HL-60/S4 treated with retinoic acid at 250 ng/mL for 4 days and 3 days (cell line): ENCODE results near the gene CHIA.

Source experiments
- in situ Hi-C: fragments of 300-500 bp; cut with MboI; formaldehyde crosslinking; loops from 2 replicates; pipeline ENCODE4 v1.7.0; 2022; ENCODE audit warnings: low sequenced_read_pairs

Gene CHIA

DNA sequence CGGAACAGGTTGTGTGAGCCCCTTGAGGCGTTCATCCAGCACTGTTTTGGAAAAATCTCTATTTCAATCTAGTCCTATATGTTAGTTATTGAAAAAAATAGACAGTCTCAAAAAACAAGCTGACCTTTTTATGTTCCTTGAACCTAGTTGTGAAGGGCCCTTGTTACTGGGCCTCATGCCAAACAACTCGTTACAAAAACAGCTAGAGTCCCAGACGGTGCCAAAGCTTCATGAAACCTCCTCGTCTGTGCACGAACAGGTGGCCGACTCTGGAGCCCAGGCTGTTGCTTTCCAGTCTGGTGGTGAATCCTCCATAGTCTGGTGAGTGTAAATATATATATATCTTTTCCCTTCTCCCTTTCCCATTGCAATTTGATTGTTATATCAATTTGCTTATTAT lies at the start of gene CHIA:
Gene CHIA, plus strand, starts transcription at position 222 of the 400 bp plus-strand sequence. CDS start 19,617 bp downstream, outside the sequence.
- in situ Hi-C loops = no loop called here

DNA sequence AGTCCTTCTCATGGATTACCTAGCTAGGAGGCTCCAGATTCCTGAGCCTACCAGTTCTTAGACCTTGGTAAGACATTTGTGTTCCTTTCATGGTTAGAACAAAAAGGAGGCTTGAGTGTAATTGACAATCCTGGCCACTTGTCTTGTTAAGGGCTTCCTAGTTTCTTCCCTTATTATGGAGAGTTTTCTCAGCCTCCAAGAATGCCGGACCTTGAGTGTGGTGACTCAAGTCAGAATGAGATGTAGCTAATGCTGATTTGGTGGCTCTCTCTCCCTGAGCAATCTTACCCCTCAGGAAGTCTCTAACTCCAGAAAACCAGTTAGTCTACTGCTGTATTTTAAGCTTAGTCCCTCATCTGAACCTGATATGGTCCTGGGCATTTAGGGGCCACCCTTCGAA lies 48.9 kb upstream of the CHIA start:
- in situ Hi-C loops = no loop called here

DNA sequence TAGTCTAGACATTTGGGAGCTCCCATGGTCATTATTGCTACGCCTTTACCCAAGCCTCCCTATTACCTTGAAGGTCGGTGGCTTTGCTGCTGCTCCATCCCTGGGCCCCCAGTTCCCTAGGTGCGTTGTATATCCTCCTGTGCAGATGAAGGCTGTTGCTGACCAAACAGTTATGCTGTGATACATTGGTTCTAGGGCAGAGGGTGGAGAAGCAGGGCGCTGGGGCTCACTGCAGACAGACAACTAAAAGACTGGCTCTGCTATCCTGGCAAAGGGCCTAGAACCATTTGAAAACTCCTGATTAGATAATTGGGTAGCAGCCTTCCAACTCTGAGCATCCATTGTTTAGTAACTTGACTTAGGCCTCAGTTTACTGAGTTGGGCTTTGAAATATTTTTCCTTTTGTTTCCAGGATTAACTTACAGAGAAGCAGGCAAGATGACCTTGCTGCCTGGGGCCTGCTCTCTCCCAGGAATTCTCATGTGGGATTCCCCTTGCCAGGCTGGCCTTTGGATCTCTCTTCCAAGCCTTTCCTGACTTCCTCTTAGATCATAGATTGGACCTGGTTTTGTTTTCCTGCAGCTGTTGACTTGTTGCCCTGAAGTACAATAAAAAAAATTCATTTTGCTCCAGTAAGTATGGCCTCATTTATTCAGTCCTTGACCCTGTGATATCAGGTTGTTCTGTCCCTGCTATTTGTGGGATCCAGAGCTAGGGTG lies 47.7 kb upstream of the CHIA start:
- in situ Hi-C loops = no loop called here

GRCh38 chr1:111247125-111247838 lies 43.4 kb upstream of the CHIA start:
- in situ Hi-C loops = no loop called here

DNA sequence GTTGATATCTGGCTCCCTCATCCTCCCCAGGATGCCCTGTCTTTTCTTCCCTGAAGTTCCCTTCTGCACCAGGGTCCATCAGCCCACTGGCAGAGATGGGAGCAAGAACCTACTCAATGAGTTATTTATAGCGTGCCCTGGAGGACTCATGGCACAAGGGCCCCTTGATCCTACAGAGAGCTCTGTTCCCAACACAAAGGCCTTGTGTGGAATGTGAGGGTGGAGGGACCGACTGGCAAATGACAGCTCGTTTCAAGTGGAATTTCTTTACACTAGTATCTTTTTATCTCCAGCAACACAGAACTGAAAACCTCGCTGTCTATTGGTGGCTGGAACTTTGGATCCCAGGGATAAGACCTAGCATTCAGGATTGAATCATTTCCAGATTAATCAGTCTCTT lies 40.7 kb upstream of the CHIA start:
- in situ Hi-C loops = no loop called here

DNA sequence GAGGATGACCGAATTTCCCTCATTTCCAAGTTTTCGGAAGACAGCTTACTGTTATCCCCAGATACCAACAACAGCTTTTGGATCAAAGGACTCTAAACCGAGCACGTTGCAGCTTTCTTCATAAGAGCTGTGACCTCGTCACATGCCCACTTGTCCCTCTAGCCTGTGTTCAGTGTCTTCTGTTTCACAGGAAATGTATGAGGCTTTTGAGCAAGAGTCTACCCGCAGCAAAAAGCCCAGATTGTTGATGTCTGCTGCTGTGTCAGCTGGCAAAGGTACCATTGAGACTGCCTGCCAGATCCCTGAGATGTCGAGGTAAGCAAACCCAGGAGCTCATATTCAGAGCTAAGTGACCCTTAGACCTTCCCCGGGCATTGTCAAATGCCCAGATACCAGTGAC lies 39.1 kb upstream of the CHIA start:
- in situ Hi-C loops = no loop called here

DNA sequence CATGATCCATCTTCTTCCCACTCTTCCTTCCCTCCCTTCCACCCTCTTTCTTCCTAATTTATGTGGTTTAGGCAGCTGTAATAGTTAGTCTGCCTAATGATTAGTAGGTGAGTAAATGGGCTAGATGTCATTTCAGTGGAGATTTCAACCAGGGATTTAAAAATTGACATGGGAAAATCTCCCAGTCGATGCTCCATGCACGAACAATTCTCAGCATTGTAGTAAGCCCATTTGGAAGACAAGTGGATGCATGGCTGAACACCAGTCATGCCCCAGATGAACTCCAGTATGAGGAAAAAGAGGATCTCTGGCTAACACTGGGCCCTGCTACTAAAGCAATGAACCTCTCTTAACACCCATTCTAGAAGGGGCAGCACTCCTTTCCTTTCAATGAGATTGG lies 37.9 kb upstream of the CHIA start:
- in situ Hi-C loops = no loop called here

GRCh38 chr1:111253876-111254275 lies 36.8 kb upstream of the CHIA start:
- in situ Hi-C loops = no loop called here

GRCh38 chr1:111256988-111257658 lies 33.5 kb upstream of the CHIA start:
- in situ Hi-C loops = no loop called here

GRCh38 chr1:111267801-111268508 lies 22.7 kb upstream of the CHIA start:
- in situ Hi-C loops = no loop called here

- in situ Hi-C loops = no loop called here
Measured at GRCh38 chr1:111269825-111270406, 20.7 kb upstream of the CHIA start.

DNA sequence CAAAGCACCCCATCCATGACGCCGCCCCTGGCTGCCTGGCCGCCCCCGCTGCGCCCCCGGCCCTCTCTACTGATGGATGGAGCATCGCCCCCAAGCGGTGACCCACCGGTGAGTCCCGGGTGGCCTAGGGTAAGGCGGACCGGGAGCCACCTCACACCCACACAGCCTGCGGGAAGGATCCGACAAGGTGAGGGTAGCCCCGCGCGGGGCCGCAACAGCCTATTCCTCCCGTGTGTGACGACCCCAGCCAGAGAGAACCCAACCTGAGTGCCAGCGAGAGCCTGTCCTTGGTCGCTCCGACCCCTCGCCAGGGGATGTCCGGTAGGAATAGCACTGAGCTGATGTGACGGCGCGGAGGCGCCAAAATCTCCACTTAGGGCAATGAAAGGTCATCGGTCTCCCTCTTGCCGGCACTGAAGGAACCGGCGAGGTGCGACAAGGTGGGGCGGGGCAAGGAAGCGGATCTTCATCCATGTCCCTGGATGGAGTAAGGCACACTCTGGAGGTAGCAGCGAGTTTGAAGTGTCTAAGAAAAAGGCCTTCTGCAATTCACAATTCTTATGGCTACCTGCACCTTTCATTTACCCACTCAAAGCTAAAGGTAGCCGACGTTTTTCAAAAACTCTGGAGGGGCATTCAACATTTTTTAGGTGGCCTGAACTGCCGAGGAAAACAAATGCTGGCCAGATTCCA lies 19.7 kb upstream of the CHIA start:
- in situ Hi-C loops = no loop called here

- in situ Hi-C loops = no loop called here
Measured at GRCh38 chr1:111271464-111271801, 19.2 kb upstream of the CHIA start.

DNA sequence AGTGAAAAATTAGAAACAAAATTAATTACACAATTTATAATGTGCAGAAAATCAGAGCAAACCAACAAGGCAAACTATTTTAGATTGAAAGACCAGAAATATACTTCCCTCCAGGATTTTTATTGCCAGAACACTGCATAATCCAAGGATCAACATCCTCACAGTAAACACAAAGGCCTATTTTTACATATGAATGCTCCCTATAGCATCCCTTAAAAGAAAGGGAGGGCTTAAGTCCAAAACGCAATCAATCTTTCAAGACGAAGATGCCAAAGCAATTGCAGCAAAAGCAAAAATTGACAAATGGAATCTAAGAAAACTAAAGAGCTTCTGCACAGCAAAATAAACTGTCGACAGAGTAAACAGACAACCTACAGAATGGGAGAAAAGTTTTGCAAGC lies 18.6 kb upstream of the CHIA start:
- in situ Hi-C loops = no loop called here

DNA sequence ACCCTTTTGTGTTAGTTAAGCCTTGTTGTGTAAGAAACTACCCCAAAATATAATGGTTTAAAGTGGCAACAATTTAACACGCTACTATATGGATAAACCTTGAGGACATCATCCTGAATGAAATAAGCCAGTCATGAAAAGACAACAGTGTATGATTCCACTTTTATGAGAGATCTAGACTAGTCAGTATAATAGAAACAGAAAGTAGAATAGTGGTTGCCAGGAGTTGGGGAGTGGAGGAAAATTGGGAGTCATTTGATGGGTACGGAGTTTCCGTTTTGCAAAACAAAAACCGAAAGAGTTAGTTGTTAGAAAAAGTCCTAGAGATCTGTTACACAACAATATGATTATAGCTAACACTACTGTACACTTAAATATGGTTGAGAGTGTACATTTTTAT lies 16.0 kb upstream of the CHIA start:
- in situ Hi-C loops = no loop called here

DNA sequence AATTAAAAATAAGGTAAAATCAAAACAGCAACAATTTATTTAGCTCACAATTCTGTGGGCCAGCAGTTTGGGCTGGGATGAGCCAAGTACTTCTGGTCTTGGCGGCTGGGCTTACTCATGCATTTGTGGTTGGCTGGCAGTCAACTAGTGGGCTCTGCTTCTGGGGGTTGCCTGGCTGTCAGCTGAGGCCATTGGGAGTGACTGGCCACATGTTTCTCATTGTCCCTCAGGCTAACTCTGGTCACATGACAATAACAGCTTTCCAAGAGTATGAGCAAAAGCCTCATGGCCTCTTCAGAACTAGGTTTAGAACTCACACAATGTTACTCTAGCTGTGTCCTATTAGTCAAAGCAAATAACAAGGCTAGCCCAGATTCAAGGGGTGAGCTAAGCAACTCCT lies 15.6 kb upstream of the CHIA start:
- in situ Hi-C loops = no loop called here

DNA sequence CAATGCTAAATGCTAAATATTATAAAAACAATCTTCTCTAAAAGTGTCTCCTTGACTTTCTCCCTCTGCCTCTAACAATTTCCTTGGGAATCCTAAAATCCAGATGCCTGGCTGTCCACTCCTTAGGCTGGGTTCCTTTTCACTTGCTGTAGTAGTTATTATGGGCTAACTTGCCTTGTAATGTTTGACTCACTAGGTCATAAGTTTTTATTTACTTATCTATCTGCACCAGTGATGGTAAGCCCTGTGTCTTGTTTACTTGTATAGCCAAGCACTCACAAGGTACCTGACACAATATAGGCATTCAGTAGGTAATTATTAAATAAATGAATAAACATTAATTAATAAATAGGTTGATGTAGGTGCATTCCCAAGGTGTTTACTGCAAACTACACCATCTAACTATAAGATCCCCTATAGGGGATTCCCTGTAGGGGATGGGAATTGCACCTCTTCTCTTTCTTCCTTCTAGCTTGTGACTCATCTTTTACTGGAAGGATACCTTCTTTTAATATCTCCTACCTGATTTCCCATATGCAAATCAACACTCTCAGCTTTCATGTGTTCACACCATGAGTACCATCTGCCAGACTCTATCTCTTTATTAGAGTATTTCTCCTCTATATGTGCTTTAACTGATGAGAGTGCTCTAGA lies 14.7 kb upstream of the CHIA start:
- in situ Hi-C loops = no loop called here

GRCh38 chr1:111279144-111279543 lies 11.5 kb upstream of the CHIA start:
- in situ Hi-C loops = no loop called here

DNA sequence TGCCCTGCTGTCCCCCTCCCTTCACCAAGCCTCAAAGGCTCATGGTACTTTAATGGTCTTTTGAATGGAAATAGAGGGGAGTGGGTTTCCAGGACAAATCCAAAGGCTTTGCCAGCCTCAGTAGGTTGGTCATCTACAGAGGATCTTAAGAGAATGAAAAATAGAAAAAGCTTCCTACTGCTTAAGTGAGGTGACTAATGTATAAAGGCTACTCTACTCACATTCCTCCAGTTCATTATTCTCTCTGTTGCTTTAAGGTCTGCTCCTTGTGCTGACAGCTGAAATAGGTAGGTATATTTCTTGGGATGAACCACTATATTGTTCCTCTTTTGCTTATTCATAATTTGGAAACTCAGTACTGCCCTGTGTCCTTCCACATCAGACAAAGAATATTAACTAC lies 10.4 kb upstream of the CHIA start:
- in situ Hi-C loops = no loop called here

DNA sequence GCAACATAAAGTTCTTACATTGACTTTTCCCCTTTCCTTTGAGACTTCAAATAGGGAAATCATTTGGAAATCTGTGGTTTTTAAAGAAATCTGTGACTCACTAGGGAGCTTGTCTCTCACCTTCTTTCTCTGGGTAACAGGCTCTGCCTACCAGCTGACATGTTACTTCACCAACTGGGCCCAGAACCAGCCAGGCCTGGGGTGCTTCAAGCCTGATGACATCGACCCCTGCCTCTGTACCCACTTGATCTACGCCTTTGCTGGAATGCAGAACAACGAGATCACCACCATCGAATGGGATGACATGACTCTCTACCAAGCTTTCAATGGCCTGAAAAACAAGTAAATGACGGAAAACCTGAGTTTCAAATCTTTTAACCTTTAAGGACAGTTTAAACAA lies 9.2 kb upstream of the CHIA start:
- in situ Hi-C loops = no loop called here
